Mesothelial cell of epicardium (in vitro differentiated cells): ENCODE results near the gene ZDHHC22. TPM values are rescaled to one million over a fixed set of nuclear protein-coding genes. Genes with fewer than 3 reads are reported as not detected.
A peak's percentile ranks its signal among the peaks of the same experiment; 100 is the strongest.

Experiments
- DNase-seq, 2 experiments: peaks; one replicate each; pipeline ENCODE4 v3.0.0; 2021; ENCODE audit warnings: low spot score in 2 of 2; ENCODE audit not compliant: unreplicated experiment in 2 of 2
- H3K27ac Mint-ChIP-seq: 2 replicates; pipeline ENCODE4 v1.8.0; 2021; ENCODE audit warnings: mixed read lengths
- H3K27me3 Mint-ChIP-seq: 2 replicates; pipeline ENCODE4 v1.8.0; 2021; ENCODE audit warnings: low read depth, mixed read lengths
- H3K36me3 Mint-ChIP-seq: 2 replicates; pipeline ENCODE4 v1.8.0; 2021; ENCODE audit warnings: mixed read lengths
- H3K4me1 Mint-ChIP-seq: 2 replicates; pipeline ENCODE4 v1.8.0; 2021; ENCODE audit warnings: mixed read lengths
- H3K4me3 Mint-ChIP-seq: 2 replicates; pipeline ENCODE4 v1.8.0; 2021; ENCODE audit warnings: mild to moderate bottlenecking, moderate library complexity, mixed read lengths
- H3K9me3 Mint-ChIP-seq: 2 replicates; pipeline ENCODE4 v1.8.0; 2021; ENCODE audit warnings: mixed read lengths
- total RNA-seq: library from RNA; stranded (reverse); gene quantifications from 3 replicates; pipeline ENCODE4 v1.2.1, GENCODE V29; 2021
- TF ChIP-seq, protein P1 (sequence below): fragments of 200-600 bp; sonication (generic); IDR thresholded peaks from one replicate; pipeline ENCODE4 v1.5.0; 2021; ENCODE audit warnings: antibody characterized with exemption; ENCODE audit not compliant: unreplicated experiment

Gene ZDHHC22
- total RNA-seq, 1 donor from 2014 or later: not detected

DNA sequence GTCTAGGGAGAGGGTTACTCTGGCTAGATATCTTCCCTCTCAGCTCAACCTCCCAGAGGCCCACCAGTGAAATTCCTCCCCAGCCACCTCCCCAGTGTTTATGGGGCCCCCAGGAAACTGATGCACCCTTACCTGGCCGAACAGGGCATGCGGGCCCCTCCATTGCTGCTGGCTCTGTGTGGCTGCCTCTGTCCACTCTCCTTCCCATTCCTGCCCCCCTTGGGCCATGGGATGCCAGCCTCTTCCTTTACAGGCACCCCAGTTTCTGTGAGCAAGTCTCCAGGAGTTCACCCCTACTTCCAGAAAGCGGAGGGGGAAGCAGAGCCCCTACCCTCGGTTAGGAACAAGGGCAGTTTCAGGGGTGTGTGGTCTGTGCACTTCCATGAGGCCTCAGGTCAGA, 19.4 kb upstream of the ZDHHC22 start:
- Mint-ChIP-seq H3K27me3 (peaks cover 30% of the 10 kb centered on the region), H3K4me1 (peaks cover 9% of the 10 kb centered on the region), H3K36me3 (no peaks in the 10 kb centered on the region), H3K9me3 (no peaks in the 10 kb centered on the region), H3K27ac (no peak overlapping the region), H3K4me3 (no peak overlapping the region)
- DNase-seq: no peak
- TF ChIP-seq, protein P1, sequence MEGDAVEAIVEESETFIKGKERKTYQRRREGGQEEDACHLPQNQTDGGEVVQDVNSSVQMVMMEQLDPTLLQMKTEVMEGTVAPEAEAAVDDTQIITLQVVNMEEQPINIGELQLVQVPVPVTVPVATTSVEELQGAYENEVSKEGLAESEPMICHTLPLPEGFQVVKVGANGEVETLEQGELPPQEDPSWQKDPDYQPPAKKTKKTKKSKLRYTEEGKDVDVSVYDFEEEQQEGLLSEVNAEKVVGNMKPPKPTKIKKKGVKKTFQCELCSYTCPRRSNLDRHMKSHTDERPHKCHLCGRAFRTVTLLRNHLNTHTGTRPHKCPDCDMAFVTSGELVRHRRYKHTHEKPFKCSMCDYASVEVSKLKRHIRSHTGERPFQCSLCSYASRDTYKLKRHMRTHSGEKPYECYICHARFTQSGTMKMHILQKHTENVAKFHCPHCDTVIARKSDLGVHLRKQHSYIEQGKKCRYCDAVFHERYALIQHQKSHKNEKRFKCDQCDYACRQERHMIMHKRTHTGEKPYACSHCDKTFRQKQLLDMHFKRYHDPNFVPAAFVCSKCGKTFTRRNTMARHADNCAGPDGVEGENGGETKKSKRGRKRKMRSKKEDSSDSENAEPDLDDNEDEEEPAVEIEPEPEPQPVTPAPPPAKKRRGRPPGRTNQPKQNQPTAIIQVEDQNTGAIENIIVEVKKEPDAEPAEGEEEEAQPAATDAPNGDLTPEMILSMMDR: no peak

DNA sequence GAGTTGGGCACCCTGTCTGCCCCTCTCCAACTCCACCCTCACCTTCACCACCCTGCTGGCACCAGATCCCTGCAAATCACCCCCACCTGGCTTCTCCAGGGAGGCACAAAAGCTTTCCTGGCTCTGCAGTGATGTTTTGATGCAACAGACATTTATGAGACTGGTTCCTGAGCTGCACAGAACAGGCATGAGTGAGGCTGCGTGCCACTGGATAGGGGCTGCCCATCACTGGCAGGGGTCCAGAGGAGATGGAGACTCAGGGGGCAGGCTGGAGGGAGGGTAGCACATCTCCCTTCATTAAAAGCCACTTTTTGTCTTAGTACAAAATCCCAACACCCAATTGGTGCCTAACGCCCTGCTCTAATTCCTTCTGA, 17.3 kb upstream of the ZDHHC22 start:
- H3K36me3 Mint-ChIP-seq: no peaks in the 10 kb centered on the region
- H3K9me3 Mint-ChIP-seq: no peaks in the 10 kb centered on the region
- peaks cover 9% of the 10 kb centered on the region for H3K4me1 Mint-ChIP-seq
- peak overlapping the region; percentile 3 for H3K27ac Mint-ChIP-seq
- H3K27me3 Mint-ChIP-seq: peaks cover 38% of the 10 kb centered on the region
- TF ChIP-seq, protein P1: no peak
- no peak overlapping the region for H3K4me3 Mint-ChIP-seq
- no peak for DNase-seq

DNA sequence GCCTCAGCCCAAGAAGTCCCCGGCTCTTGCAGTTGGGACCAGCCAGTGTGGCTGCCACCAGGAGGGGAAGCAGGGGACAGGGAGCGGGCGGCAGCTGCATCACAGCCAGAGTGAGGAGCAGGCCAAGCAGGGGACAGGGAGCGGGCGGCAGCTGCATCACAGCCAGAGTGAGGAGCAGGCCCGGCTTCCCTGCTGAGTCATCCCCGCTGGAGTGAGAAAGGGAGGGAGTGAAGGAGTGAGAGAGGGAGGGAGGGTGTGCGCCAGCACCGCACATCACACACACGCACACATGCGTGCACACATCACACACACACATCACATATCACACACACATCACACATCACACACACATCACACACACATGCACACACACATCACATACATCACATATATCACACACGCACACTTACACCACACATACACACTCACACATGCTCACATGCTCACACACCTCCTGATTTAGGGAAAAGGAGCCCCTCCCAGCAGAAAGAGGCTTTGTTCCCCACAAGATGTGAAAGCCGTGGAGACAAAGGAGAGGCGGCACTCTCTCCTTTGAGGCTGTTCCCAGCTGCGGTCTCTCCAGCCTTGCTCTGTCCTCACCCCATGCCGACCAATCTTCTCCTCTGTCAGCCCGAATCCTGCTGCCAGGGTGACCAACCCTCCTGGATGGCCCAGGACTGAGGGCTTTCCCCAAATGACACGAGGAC, 16.7 kb upstream of the ZDHHC22 start:
- TF ChIP-seq, protein P1: no peak
- Mint-ChIP-seq H3K9me3 (no peaks in the 10 kb centered on the region), H3K36me3 (no peaks in the 10 kb centered on the region), H3K4me3 (no peak overlapping the region), H3K4me1 (peaks cover 9% of the 10 kb centered on the region), H3K27ac (peak overlapping the region; percentile 3), H3K27me3 (peaks cover 41% of the 10 kb centered on the region)
- no peak for DNase-seq

DNA sequence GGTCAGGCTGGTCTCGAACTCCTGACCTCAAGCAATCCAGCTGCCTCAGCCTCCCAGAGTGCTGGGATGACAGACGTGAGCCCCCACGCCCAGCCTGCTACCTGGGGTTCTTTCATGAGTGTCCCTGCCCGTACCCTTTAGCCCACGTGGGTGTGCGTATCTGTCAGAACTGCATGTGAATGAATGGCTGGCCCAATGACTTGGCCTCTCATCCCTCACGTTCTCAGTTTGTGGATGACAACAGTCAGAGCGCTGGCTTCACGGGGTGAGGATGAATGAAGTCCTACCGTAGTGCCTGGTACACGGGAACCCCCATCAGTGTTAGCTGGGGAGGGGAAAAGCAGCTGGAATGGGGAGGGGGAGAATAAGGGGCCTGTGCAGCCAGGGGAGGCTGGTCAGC, 16.1 kb upstream of the ZDHHC22 start:
- no peaks in the 10 kb centered on the region for H3K9me3 Mint-ChIP-seq
- no peak overlapping the region for H3K4me3 Mint-ChIP-seq
- H3K4me1 Mint-ChIP-seq: peaks cover 9% of the 10 kb centered on the region
- peaks cover 44% of the 10 kb centered on the region for H3K27me3 Mint-ChIP-seq
- H3K36me3 Mint-ChIP-seq: no peaks in the 10 kb centered on the region
- no peak for DNase-seq
- TF ChIP-seq, protein P1: no peak
- H3K27ac Mint-ChIP-seq: no peak overlapping the region

DNA sequence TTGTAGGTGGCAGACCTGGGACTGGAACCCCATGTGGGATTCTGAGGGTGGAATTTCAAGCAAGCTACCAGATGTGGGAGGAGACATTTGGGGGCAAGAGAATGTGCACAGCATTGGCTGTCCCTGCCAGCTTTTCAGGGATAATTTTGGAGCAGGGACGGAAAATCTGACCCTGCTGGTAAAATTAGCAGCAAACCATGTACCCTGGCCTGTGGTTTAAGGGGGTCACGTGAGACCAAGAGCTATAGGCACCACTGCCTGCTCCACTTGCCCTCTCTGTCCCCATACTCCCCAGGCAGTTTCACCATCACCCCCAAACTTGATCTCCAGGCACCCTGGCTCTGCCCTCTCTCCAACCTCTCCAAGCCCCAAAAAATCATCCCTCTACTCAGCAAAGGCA, 13.5 kb upstream of the ZDHHC22 start:
- H3K36me3 Mint-ChIP-seq: no peaks in the 10 kb centered on the region
- peaks cover 9% of the 10 kb centered on the region for H3K4me1 Mint-ChIP-seq
- H3K27ac Mint-ChIP-seq: no peak overlapping the region

More for the DNA sequence above, 13.5 kb upstream of the ZDHHC22 start:
- TF ChIP-seq, protein P1: no peak
- Mint-ChIP-seq H3K9me3 (no peaks in the 10 kb centered on the region), H3K27me3 (peaks cover 32% of the 10 kb centered on the region), H3K4me3 (no peak overlapping the region)
- DNase-seq: no peak
